Caco-2 (cell line): Measurements from ENCODE around the gene TRIM26. TPM values are rescaled to one million over a fixed set of nuclear protein-coding genes. Genes with fewer than 3 reads are reported as not detected.

Experiments
- BruUV-seq: library from RNA; stranded (reverse); fragments of 400-500 nt; replicated peaks from 2 replicates; lab custom pipeline; 2021; lab: Mats Ljungman, UMichigan
- CTCF ChIA-PET: fragments of 300-600 bp; sonication (Branson Sonifier 250); formaldehyde crosslinking; loops from one replicate; lab custom pipeline; 2022; ENCODE audit warnings: antibody characterized with exemption; lab: Charles Lee
- POLR2A ChIA-PET: fragments of 300-600 bp; sonication (Branson Sonifier 250); formaldehyde crosslinking; loops from one replicate; lab custom pipeline; 2022; ENCODE audit warnings: antibody characterized with exemption; lab: Charles Lee
- DNase-seq, 2 experiments: peaks; one replicate each; pipeline versions ENCODE4 v3.0.0 to v3.0.0-alpha.2; 2020 to 2022
- H3K27me3 ChIP-seq: replicated peaks from 2 replicates; pipeline ENCODE4 v1.6.0; 2011; ENCODE audit warnings: low read length; ENCODE audit not compliant: control insufficient read depth, insufficient read depth
- H3K36me3 ChIP-seq: 2 replicates; pipeline ENCODE4 v1.5.1; 2011; ENCODE audit warnings: low read length; ENCODE audit not compliant: control insufficient read depth, insufficient read depth
- H3K4me1 ChIP-seq: fragments of 250-450 bp; sonication (Bioruptor Pico); 2 replicates; pipeline ENCODE4 v1.5.1; 2020; ENCODE audit warnings: mild to moderate bottlenecking
- H3K4me3 ChIP-seq: 2 replicates; pipeline ENCODE4 v1.5.1; 2011; ENCODE audit warnings: low read depth, mild to moderate bottlenecking, control low read depth, low read length
- H3K9me3 ChIP-seq: fragments of 250-450 bp; sonication (Bioruptor Pico); 2 replicates; pipeline ENCODE4 v1.5.1; 2020; ENCODE audit warnings: mild to moderate bottlenecking, moderate library complexity
- H3K27ac Mint-ChIP-seq: one replicate; pipeline ENCODE4 v1.8.0; 2022; ENCODE audit warnings: mixed read lengths; ENCODE audit not compliant: unreplicated experiment
- H3K27me3 Mint-ChIP-seq: one replicate; pipeline ENCODE4 v1.8.0; 2022; ENCODE audit warnings: mixed read lengths; ENCODE audit not compliant: insufficient read depth, unreplicated experiment
- H3K36me3 Mint-ChIP-seq: one replicate; pipeline ENCODE4 v1.8.0; 2022; ENCODE audit warnings: mild to moderate bottlenecking, mixed read lengths; ENCODE audit not compliant: insufficient read depth, unreplicated experiment
- H3K4me1 Mint-ChIP-seq: one replicate; pipeline ENCODE4 v1.8.0; 2022; ENCODE audit warnings: low read depth, mixed read lengths; ENCODE audit not compliant: unreplicated experiment
- H3K4me3 Mint-ChIP-seq: one replicate; pipeline ENCODE4 v1.8.0; 2022; ENCODE audit warnings: mild to moderate bottlenecking, moderate library complexity, mixed read lengths; ENCODE audit not compliant: unreplicated experiment
- H3K9me3 Mint-ChIP-seq: one replicate; pipeline ENCODE4 v1.8.0; 2022; ENCODE audit warnings: mixed read lengths; ENCODE audit not compliant: unreplicated experiment
- intact Hi-C: fragments of 100-400 bp; cut with micrococcal nuclease; formaldehyde crosslinking; loops from one replicate; pipeline ENCODE4 v1.10.0; 2022; ENCODE audit not compliant: unreplicated experiment
- total RNA-seq: library from RNA; stranded (reverse); gene quantifications from 2 replicates; pipeline ENCODE4 v1.2.3, GENCODE V29; 2022
- TF ChIP-seq, protein P1 (sequence below), 2 experiments: fragments of 200-600 bp in 1 of 2; IDR thresholded peaks; 1 replicate in 1 of 2; 2 replicates in 1 of 2; pipeline versions ENCODE4 v1.5.1 to v1.8.0; 2011 to 2022; ENCODE audit warnings: antibody characterized with exemption in 1 of 2, control low read depth in 1 of 2, inconsistent platforms in 1 of 2, low read depth in 1 of 2, low read length in 1 of 2, mild to moderate bottlenecking in 1 of 2, moderate library complexity in 1 of 2; ENCODE audit not compliant: insufficient read depth in 1 of 2, severe bottlenecking in 1 of 2, unreplicated experiment in 1 of 2

Gene TRIM26
- total RNA-seq, 1 experiment from 2014 or later: 49.0 TPM

DNA sequence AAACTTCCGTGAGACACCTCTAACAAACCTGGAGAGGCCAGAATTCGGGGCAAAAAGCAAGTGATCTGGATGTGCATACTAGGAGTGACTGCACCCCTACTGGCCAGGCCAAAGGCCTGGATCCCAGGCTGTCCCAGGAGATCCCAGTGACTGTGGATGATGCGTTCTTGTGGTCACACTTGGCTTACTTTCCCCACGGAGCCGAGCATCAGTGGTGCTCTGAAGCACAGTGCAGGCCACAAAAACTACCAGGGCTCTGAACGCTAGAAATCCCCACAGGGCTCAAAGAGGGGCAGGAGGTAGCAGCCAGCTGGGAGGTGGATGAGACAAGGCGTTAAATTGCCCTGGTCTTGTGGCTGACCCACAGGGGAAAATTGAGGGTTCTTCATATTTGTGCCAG lies 7.1 kb downstream of the TRIM26 start:
- ChIA-PET POLR2A (no interaction called here), CTCF (no interaction called here)
- TF ChIP-seq, protein P1, sequence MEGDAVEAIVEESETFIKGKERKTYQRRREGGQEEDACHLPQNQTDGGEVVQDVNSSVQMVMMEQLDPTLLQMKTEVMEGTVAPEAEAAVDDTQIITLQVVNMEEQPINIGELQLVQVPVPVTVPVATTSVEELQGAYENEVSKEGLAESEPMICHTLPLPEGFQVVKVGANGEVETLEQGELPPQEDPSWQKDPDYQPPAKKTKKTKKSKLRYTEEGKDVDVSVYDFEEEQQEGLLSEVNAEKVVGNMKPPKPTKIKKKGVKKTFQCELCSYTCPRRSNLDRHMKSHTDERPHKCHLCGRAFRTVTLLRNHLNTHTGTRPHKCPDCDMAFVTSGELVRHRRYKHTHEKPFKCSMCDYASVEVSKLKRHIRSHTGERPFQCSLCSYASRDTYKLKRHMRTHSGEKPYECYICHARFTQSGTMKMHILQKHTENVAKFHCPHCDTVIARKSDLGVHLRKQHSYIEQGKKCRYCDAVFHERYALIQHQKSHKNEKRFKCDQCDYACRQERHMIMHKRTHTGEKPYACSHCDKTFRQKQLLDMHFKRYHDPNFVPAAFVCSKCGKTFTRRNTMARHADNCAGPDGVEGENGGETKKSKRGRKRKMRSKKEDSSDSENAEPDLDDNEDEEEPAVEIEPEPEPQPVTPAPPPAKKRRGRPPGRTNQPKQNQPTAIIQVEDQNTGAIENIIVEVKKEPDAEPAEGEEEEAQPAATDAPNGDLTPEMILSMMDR (IDR thresholded peaks at IDR 0.05; ENCODE audit: insufficient read depth in 1 of 2, low read depth in 1 of 2, low read length in 1 of 2, severe bottlenecking in 1 of 2, unreplicated experiment in 1 of 2): no peak
- intact Hi-C loops: loop anchor here (2.0 kb wide), 1 partner anchor 43 kb away; the partner anchor contains the start of gene TRIM15
- no peak overlapping the region for H3K4me3 ChIP-seq
- Mint-ChIP-seq H3K4me1 (peaks cover 36% of the 10 kb centered on the region), H3K9me3 (no peaks in the 10 kb centered on the region), H3K36me3 (peaks cover 29% of the 10 kb centered on the region), H3K4me3 (peak overlapping the region; percentile 59), H3K27ac (peak overlapping the region; percentile 82), H3K27me3 (no peaks in the 10 kb centered on the region)
- no peak for DNase-seq
- peaks cover 43% of the 10 kb centered on the region for H3K4me1 ChIP-seq
- H3K9me3 ChIP-seq: no peaks in the 10 kb centered on the region
- no peaks in the 10 kb centered on the region for H3K27me3 ChIP-seq
- H3K36me3 ChIP-seq: 0 out of 2 replicates have a peak, but pooled peaks cover 2% of the 10 kb centered on the region
- BruUV-seq: no TSS peak

DNA sequence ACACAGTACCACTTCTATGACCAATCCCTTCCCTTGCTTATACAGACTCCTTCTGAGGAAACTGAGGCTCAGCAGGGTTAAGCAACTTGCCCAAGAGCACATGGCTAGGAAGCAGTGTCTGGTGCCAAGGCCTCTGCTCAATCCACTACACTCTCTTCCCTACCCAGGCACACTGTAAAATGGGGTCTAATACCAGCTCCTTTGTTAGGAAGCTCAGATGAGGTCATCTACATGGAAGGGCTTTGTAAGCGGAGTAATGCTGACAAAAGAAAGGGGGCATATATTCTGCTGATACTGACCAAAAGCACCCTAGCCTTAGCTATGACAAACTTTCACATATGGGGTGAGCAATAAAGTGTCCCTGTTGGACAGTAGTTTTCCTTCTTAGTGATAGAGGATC lies 9.1 kb downstream of the TRIM26 start:
- Histone ChIP-seq H3K9me3 (no peaks in the 10 kb centered on the region), H3K27me3 (no peaks in the 10 kb centered on the region), H3K4me1 (peaks cover 39% of the 10 kb centered on the region), H3K4me3 (no peak overlapping the region), H3K36me3 (0 out of 2 replicates have a peak, but pooled peaks cover 2% of the 10 kb centered on the region)
- no TSS peak for BruUV-seq
- Mint-ChIP-seq H3K36me3 (peaks cover 35% of the 10 kb centered on the region), H3K4me3 (no peak overlapping the region), H3K27ac (no peak overlapping the region), H3K4me1 (peaks cover 24% of the 10 kb centered on the region), H3K27me3 (no peaks in the 10 kb centered on the region), H3K9me3 (no peaks in the 10 kb centered on the region)
- intact Hi-C loops: no loop called here
- POLR2A ChIA-PET: interaction anchor here (1.2 kb wide), 1 partner anchor 9 kb away, joined by 5 read pairs; the partner anchor contains the start of gene TRIM26
- TF ChIP-seq, protein P1 (IDR thresholded peaks at IDR 0.05; ENCODE audit: insufficient read depth in 1 of 2, low read depth in 1 of 2, low read length in 1 of 2, severe bottlenecking in 1 of 2, unreplicated experiment in 1 of 2): no peak
- DNase-seq: no peak
- CTCF ChIA-PET: no interaction called here

DNA sequence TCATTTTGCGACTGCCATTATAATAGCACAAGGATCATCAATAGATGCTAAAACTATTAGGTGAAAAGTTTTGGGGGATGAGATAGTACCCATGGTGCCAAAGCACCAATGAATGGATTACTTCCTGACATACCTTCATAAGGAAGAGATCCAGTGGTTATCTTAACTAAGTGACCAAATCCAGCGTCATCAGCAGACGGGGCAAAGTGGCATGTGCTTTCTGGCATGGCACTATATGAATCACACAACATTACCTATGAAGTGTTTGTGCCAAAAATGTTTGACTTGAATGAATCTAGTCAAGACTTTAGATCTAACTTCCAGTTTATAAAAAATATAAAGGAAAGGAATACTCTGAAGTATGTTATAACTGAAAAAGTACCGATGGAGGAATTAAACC lies 10.8 kb downstream of the TRIM26 start:
- Histone ChIP-seq H3K36me3 (peaks cover 3% of the 10 kb centered on the region; the same call in 1 of the 2 replicates), H3K27me3 (no peaks in the 10 kb centered on the region), H3K9me3 (no peaks in the 10 kb centered on the region), H3K4me1 (peaks cover 23% of the 10 kb centered on the region), H3K4me3 (no peak overlapping the region)
- H3K27ac Mint-ChIP-seq: no peak overlapping the region
- intact Hi-C loops: no loop called here
- BruUV-seq: no TSS peak
- H3K4me3 Mint-ChIP-seq: no peak overlapping the region
- POLR2A ChIA-PET: interaction anchor here (1.0 kb wide), 1 partner anchor 11 kb away, joined by 8 read pairs; the partner anchor contains the start of gene TRIM26
- CTCF ChIA-PET: no interaction called here
- peaks cover 48% of the 10 kb centered on the region for H3K36me3 Mint-ChIP-seq
- TF ChIP-seq, protein P1 (IDR thresholded peaks at IDR 0.05; ENCODE audit: insufficient read depth in 1 of 2, low read depth in 1 of 2, low read length in 1 of 2, severe bottlenecking in 1 of 2, unreplicated experiment in 1 of 2): no peak
- H3K4me1 Mint-ChIP-seq: peaks cover 12% of the 10 kb centered on the region
- H3K27me3 Mint-ChIP-seq: no peaks in the 10 kb centered on the region
- H3K9me3 Mint-ChIP-seq: no peaks in the 10 kb centered on the region
- DNase-seq: no peak
